HG03025 (cell line): ENCODE results near the gene KCTD19.

Source experiments
- ATAC-seq: cut with Tn5 transposase; IDR thresholded peaks from one replicate; pipeline ENCODE4 v1.9.1; 2021; ENCODE audit warnings: mild to moderate bottlenecking, moderate library complexity; ENCODE audit not compliant: unreplicated experiment, low FRiP score

KCTD19 gene

GRCh38 chr16:67327743-67328142 lies 1.2 kb upstream of the KCTD19 start:
- ATAC-seq, result no peak

DNA sequence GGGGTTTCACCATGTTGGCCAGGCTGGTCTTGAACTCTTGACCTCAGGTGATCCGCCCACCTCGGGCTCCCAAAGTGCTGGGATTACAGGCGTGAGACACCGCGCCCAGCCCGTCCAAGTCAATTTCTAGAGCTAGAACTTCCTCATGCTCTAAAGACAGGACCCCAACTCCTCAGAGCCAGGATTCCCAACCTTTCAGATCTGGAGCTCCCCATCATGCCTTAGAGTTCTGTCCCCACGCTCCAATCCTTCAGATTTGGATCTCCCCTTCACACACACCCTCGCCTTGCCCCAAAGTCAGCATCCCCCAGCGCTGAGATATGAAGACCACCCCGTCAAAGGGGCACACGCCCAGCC lies 448 bp downstream of the KCTD19 start:
- ATAC-seq, result no peak

- ATAC-seq, result no peak
Measured at GRCh38 chr16:67317853-67318252, 8.7 kb downstream of the KCTD19 start.

DNA sequence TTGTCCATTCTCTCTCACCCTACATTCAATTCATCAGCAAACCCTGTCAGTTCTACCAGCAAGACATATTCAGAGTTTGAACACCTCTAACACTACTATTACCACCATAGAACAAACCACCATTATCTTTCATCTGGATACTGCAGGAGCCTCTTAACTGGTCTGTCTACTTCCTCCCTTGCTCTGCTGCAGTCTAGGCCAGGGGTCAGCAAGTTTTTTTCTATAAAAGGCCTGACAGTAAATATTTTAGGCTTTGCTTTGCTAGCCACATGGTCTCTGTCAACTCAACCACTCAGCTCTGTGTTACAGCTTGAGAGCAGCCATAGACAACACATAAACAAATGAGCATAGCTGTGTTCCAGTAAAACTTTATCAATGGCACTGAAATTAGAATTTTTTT lies 13.8 kb downstream of the KCTD19 start:
- ATAC-seq, result no peak

DNA sequence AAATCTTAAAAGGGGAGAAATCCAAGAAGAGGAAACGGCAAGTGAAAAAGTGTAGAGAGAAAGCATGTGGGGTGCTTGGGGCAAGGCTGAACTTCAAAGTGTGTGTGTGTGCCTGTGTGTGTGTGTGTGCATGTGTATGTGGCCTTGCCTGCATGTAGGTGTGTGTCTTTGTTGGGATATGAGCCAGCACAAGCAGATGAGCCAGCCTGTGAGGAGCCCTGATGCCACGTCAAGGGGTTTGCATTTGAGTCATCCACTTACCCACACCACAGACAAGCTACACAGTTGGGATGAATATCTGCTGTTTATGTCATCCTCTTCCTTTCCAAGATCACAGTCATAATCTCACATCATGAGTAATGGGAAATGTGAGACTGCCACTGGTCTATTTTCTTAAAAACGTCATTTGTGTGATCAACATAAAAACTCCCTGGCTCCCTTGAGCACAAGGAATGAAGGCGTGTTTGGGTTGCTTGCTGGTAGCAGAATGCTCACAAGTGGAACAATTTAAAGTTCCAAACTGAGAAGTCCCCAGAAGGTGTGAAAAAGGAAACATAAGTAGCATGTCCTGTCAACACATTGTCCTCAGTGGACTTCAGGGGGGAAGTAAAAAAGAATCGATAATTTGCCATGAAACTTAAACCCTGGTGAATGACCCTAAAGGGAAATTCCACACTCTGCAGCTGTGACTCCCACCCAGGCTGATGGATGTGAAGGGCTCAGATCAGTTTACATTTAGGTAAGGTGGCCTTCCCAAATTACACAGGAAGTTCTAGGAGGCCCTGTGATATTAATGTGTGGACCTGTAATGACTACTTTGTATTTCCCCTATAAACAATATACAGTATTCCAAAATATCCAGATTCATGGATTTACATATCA lies 14.7 kb downstream of the KCTD19 start:
- ATAC-seq, result no peak

DNA sequence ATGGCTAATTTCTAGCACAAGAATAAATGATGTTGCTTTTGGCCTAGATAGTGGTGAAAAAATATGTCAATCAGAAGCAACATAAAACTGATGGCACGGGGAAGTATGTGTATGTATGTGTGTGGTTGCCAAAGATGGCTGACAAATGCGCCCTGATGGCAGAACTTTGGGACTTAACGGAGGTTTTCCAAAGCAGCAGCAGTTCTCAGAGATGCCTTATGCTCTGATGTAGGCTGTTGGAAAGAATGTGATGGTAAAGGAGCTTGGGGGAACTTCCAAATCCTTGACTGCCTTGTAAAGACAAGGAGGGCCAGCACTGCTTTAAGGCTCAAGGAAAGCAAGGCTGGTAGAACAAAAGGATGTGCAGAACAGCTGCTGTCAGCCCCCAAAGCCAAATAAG lies 16.0 kb downstream of the KCTD19 start:
- no peak for ATAC-seq

DNA sequence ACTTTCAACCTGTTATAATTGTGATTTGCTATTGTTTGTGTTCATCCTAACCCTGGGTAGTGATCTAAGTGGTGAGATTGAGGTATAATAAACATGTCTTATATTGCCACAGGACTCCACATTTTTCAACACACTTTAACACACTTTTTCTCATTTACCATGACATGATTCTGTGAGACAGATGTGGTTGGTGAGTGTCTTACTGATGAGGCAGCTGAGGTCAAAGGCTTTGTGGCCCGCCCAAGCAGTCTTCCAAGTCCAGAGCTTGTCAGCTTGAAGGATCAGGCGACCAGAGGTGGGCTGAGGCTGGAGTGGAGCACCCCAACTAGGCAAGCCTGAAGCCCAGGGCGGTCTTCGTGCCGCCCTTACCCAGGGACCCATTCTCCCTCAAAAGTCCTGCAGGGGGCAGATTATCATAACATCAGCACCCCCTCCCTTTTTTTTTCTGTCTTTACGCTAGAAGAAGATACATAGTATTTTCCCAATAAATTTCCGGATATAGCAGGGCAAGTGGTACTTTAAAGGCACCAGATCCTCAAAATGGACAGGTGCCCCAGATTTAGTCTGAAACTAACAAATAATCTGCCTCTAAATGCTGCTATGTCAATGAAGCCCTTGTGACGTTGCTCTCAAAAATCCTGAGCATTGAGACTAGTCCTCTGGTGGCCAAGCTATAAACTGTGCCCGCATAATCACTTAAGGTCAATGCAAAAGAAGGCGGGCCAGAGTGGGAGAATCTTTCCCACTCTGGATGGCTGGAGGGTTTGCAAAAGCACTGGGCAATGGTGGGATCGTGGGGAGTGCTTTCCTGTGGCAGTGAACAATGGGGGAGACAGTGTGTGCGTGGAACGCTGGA lies 21.1 kb downstream of the KCTD19 start:
- ATAC-seq, result no peak

- no peak for ATAC-seq
Measured at GRCh38 chr16:67304020-67304419, 22.5 kb downstream of the KCTD19 start.

GRCh38 chr16:67302970-67303369 lies 23.6 kb downstream of the KCTD19 start:
- no peak for ATAC-seq

DNA sequence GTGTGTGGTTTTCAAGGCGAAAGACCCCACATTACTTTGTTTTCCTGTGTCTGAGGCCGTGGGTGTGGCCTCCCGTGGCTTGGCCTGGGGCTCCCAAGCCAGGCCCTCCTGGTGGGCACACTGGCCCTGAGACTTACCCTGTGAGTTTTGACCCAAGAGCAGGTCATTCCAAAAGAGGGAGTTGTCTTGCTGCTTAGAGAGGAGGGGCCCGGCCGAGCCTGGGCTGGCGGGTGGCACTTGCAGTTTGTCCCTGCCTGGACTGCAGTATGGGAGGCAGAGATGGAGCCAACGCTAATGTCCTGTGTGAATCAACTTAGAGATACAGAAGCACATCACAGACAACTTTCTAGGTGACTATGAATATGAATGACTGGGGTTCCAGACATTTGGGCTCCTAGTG lies 24.5 kb downstream of the KCTD19 start:
- no peak for ATAC-seq

- no peak for ATAC-seq
Measured at GRCh38 chr16:67301080-67301782, 25.3 kb downstream of the KCTD19 start.

GRCh38 chr16:67299269-67299668 lies 27.3 kb downstream of the KCTD19 start:
- no peak for ATAC-seq

DNA sequence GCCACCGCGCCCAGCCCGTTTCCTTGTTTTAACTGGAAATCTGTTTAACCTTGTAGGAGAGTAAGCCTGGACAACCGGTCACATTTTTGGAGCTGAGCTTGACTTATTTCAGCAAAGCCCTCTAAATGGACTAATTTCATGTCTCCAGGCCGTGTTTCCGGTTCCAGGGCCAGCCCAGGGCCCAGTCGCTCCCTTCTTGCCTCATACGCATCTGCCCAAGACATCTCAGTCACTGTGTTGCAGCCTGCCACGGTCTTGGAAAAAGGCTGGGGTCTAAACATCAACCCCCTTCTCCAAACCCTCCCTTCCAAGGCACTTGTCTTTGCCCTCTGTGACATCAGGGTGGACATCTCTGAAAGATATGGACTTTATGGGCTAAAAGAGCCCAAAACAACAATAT lies 28.3 kb downstream of the KCTD19 start:
- ATAC-seq, result no peak

- ATAC-seq, result no peak
Measured at GRCh38 chr16:67296420-67296819, 30.1 kb downstream of the KCTD19 start.

DNA sequence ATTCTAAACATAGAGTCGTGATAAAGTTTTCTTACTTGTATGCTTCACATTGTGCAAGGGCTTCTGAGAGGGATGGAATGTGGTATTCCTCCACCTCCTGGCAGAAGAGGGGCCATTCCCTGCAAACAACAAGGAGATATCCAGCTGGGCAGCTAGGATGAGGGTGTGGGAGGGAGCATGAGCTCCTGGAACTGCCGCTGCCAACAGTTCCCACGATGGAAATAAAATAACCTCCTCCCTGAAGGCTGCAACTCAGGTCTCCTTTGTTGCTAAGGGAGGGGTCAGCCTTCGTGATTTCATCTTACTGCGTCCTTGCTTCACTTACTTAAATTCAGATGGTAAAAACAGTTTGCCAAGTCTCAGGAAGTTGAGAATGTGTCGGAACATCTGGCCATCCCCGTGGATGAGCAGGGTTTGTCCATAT lies 31.6 kb downstream of the KCTD19 start:
- ATAC-seq, result no peak

- no peak for ATAC-seq
Measured at GRCh38 chr16:67294171-67294757, 32.3 kb downstream of the KCTD19 start.

DNA sequence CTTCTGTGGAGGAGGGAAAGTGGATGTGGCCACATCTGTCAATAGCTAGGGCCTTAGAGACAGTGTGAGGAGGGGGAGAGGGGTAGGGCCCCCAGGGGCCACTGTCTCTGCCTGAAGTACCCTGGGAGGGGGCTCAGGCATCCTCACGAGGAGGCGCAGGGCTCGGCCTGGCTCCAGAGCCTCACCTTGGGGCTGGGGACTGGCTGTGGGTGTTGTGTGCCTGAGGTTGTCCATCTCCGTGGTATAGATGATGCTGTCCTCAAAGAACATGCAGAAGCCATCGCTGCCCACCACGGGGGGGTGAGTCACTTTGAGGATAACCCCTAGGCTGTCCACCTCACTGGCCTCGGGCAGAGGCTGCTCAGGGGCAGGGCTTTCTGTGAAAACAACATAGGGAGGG lies 35.1 kb downstream of the KCTD19 start:
- ATAC-seq, result no peak

DNA sequence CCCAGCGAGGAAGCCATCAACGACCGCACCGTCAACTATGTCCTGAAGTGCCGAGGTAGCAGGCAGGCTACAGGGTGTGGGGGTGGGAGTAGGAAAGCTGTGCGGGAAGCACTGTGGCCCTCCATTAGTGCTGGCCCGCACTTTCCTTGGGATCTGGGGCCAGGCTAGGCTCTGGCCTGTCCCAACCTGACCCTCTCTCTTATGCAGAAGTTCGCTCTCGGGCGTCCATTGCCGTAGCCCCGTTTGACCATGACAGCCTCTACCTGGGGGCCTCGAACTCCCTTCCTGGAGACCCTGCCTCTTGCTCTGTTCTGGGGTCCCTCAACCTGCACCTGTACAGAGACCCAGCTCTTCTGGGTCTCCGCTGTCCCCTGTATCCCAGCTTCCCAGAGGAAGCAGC lies 38.6 kb downstream of the KCTD19 start:
- no peak for ATAC-seq

DNA sequence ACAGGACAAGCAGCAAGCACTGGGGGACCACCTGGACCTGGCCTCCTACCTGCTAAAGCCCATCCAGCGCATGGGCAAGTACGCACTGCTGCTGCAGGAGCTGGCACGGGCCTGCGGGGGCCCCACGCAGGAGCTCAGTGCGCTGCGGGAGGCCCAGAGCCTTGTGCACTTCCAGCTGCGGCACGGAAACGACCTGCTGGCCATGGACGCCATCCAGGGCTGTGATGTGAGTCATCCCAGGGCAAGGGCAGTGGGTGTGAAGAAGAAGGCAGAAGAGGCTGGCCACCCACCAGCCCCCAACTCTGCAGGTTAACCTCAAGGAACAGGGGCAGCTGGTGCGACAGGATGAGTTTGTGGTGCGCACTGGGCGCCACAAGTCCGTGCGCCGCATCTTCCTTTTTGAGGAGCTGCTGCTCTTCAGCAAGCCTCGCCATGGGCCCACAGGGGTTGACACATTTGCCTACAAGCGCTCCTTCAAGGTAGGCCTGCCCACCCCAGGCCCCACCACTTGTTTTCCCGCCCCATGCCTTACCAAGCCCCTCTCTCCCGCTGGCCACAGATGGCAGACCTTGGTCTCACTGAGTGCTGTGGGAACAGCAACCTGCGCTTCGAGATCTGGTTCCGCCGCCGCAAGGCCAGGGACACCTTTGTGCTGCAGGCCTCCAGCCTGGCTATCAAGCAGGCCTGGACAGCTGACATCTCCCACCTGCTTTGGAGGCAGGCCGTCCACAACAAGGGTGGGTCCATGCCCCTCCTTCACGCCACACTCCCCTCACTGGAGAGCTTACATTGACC lies 39.9 kb downstream of the KCTD19 start:
- ATAC-seq, result no peak
